GM12878 (cell line): ENCODE results near the gene HSPBAP1. TPM values are rescaled to one million over a fixed set of nuclear protein-coding genes. Genes with fewer than 3 reads are reported as not detected.

ENCODE experiments used
- BMI1 ChIP-seq: fragments of 450-650 bp; IDR thresholded peaks from 2 replicates; pipeline ENCODE4 v1.6.1; 2016; ENCODE audit warnings: mild to moderate bottlenecking, moderate library complexity, borderline replicate concordance
- DPF2 ChIP-seq: fragments of 450-650 bp; IDR thresholded peaks from 2 replicates; pipeline ENCODE4 v1.6.1; 2017; ENCODE audit warnings: mild to moderate bottlenecking
- EGR1 ChIP-seq, 2 experiments: IDR thresholded peaks; 1 replicate in 1 of 2; 2 replicates in 1 of 2; pipeline ENCODE4 v1.6.1; 2011 to 2012; ENCODE audit warnings: low read depth in 2 of 2, low read length in 2 of 2, borderline replicate concordance in 1 of 2, mild to moderate bottlenecking in 1 of 2, moderate library complexity in 1 of 2
- EP300 ChIP-seq, 2 experiments: fragments of 150-350 bp in 1 of 2; IDR thresholded peaks; 2 replicates each; pipeline ENCODE4 v1.6.1; 2011 to 2012; ENCODE audit warnings: low read depth in 2 of 2, low read length in 2 of 2, borderline replicate concordance in 1 of 2, improper control_type of control experiment in 1 of 2, inconsistent platforms in 1 of 2; ENCODE audit not compliant: control insufficient read depth in 1 of 2
- FOXK2 ChIP-seq: fragments of 450-650 bp; IDR thresholded peaks from 2 replicates; pipeline ENCODE4 v1.6.1; 2017; ENCODE audit warnings: mild to moderate bottlenecking, moderate library complexity
- MEF2B ChIP-seq: fragments of 450-650 bp; IDR thresholded peaks from 2 replicates; pipeline ENCODE4 v1.6.1; 2018; ENCODE audit warnings: mild to moderate bottlenecking, moderate library complexity; ENCODE audit not compliant: partially characterized antibody, poor library complexity, severe bottlenecking
- NFYA ChIP-seq: IDR thresholded peaks from 2 replicates; pipeline ENCODE4 v1.6.1; 2011; ENCODE audit warnings: low read depth, mild to moderate bottlenecking, low read length, improper control_type of control experiment, borderline replicate concordance
- PAX8 ChIP-seq: fragments of 450-650 bp; IDR thresholded peaks from 2 replicates; pipeline ENCODE4 v1.6.1; 2017; ENCODE audit warnings: mild to moderate bottlenecking, moderate library complexity
- POLR2A ChIP-seq: IDR thresholded peaks from 2 replicates; pipeline ENCODE4 v1.6.1; 2011; ENCODE audit warnings: low read depth, mild to moderate bottlenecking, low read length
- POU2F2 ChIP-seq: IDR thresholded peaks from 3 replicates; pipeline ENCODE4 v1.6.1; 2011; ENCODE audit warnings: low read depth, mild to moderate bottlenecking, low read length, borderline replicate concordance
- RAD51 ChIP-seq: fragments of 450-650 bp; IDR thresholded peaks from 2 replicates; pipeline ENCODE4 v1.6.1; 2016; ENCODE audit warnings: moderate library complexity, mild to moderate bottlenecking, inconsistent platforms
- RB1 ChIP-seq: fragments of 450-650 bp; formaldehyde crosslinking; IDR thresholded peaks from 2 replicates; pipeline ENCODE4 v1.6.1; 2017; ENCODE audit warnings: mild to moderate bottlenecking, borderline replicate concordance
- RELA ChIP-seq: fragments of 450-650 bp; IDR thresholded peaks from 2 replicates; pipeline ENCODE4 v1.8.0; 2014; ENCODE audit warnings: borderline replicate concordance; ENCODE audit not compliant: partially characterized antibody
- SIN3A ChIP-seq: IDR thresholded peaks from 2 replicates; pipeline ENCODE4 v1.6.1; 2012; ENCODE audit warnings: low read depth, low read length, improper control_type of control experiment
- polyA plus RNA-seq, 11 experiments: library from polyadenylated mRNA; depleted of rRNA in 4 of 11; unstranded in 6 of 11; stranded (reverse) in 5 of 11; fragments of >200 nt; fragmentation: Nextera tagmentation in 4 of 11; fragmentation: Illumina TruSeq in 1 of 11; extraction: Ambion mirVana in 4 of 11; extraction: Trizol in 1 of 11; gene quantifications; 1 replicate in 1 of 11; 2 replicates in 10 of 11; pipeline versions ENCODE4 v1.2.1 to v1.2.3, GENCODE V29; 2011 to 2016; ENCODE audit warnings: inconsistent platforms in 2 of 11, missing spikeins in 2 of 11, low read depth in 1 of 11
- total RNA-seq, 4 experiments: library from RNA; depleted of rRNA in 3 of 4; stranded (reverse); fragments of >200 nt in 3 of 4; fragmentation: Illumina TruSeq in 1 of 4; extraction: Trizol in 1 of 4; gene quantifications; 2 replicates each; pipeline versions ENCODE4 v1.2.1 to v1.2.3, GENCODE V29; 2013 to 2021
- TF ChIP-seq, protein P1 (sequence below): fragments of 450-650 bp; IDR thresholded peaks from 2 replicates; pipeline ENCODE4 v1.6.1; 2016; ENCODE audit warnings: mild to moderate bottlenecking, moderate library complexity, borderline replicate concordance
- TF ChIP-seq, protein P2 (sequence below): fragments of 450-650 bp; IDR thresholded peaks from 2 replicates; pipeline ENCODE4 v1.6.1; 2017; ENCODE audit warnings: mild to moderate bottlenecking, moderate library complexity
- TF ChIP-seq, protein P3 (sequence below): fragments of 450-650 bp; IDR thresholded peaks from 2 replicates; pipeline ENCODE4 v1.6.1; 2018; ENCODE audit warnings: mild to moderate bottlenecking, low read depth, moderate library complexity; ENCODE audit not compliant: partially characterized antibody

The HSPBAP1 gene
- total and polyA plus RNA-seq, 10 of the 15 experiments (the other 5 are each of a cell fraction or from before 2014, with no cell fraction given) = 3.2 to 10.3 (median 7.9) TPM

DNA sequence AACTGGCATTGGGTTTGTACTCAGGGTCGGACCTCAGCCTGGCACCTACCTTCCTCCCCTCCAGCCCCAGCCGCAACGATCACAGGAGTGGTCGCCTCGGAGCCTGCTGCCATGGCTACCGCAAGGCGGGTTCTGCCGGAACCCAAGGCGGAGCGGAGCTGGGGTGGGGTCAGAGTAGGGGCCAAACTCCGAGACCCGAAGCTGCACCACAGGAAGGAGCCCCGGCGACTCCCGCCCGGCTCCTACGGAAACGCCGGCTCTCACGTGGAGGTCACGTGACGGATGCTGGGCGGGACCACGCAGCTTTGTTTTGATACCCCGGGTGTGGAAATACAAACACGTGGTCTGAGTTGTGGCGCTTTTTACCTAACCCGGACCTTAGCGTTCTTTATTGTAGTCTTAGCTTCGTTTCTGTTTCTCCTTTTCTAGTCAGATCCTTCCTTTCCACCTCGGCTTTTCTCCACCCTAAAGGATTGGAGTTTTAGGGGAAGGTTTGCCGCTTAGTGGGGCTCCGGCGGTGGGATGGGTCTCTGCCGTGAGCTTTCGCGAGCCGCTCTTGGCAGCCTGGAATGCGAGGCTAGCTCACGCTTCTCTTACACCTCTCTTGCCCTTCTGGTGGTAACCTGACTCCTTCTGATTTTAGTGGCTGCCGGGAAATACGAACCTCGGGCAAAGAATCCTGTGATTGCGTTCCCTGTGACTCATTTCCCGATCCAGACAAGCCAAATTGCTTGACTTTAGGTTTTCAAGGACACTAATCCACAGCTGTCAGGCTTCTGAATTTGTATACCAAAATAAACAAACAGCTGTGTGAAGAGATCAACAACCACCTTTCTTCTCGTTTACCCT is at the start of gene HSPBAP1 (continued):
- TF ChIP-seq, protein P1, sequence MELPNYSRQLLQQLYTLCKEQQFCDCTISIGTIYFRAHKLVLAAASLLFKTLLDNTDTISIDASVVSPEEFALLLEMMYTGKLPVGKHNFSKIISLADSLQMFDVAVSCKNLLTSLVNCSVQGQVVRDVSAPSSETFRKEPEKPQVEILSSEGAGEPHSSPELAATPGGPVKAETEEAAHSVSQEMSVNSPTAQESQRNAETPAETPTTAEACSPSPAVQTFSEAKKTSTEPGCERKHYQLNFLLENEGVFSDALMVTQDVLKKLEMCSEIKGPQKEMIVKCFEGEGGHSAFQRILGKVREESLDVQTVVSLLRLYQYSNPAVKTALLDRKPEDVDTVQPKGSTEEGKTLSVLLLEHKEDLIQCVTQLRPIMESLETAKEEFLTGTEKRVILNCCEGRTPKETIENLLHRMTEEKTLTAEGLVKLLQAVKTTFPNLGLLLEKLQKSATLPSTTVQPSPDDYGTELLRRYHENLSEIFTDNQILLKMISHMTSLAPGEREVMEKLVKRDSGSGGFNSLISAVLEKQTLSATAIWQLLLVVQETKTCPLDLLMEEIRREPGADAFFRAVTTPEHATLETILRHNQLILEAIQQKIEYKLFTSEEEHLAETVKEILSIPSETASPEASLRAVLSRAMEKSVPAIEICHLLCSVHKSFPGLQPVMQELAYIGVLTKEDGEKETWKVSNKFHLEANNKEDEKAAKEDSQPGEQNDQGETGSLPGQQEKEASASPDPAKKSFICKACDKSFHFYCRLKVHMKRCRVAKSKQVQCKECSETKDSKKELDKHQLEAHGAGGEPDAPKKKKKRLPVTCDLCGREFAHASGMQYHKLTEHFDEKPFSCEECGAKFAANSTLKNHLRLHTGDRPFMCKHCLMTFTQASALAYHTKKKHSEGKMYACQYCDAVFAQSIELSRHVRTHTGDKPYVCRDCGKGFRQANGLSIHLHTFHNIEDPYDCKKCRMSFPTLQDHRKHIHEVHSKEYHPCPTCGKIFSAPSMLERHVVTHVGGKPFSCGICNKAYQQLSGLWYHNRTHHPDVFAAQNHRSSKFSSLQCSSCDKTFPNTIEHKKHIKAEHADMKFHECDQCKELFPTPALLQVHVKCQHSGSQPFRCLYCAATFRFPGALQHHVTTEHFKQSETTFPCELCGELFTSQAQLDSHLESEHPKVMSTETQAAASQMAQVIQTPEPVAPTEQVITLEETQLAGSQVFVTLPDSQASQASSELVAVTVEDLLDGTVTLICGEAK = peak; percentile 74; the same call in 1 of the 2 replicates
- TF ChIP-seq MEF2B (peak; percentile 72), RB1 (peak; percentile 90; the same call in 1 of the 2 replicates), SIN3A (peak; percentile 96; the same call in 1 of the 2 replicates), NFYA (no peak), EP300 (IDR thresholded peaks at IDR 0.05; ENCODE audit: borderline replicate concordance in 1 of 2, control insufficient read depth in 1 of 2, low read depth in 2 of 2, low read length in 2 of 2) (peak in 1 of 2 experiments; percentile 44; a peak in 1 of 4 replicates), RELA (peak; percentile 73), BMI1 (0 out of 2 replicates have a peak, but pooled peaks have one; percentile 35), DPF2 (no peak), FOXK2 (peak; percentile 89), PAX8 (no peak), POU2F2 (0 out of 3 replicates have a peak, but pooled peaks have one; percentile 17), POLR2A (peak; percentile 83), RAD51 (peak; percentile 100), EGR1 (IDR thresholded peaks at IDR 0.05; ENCODE audit: borderline replicate concordance in 1 of 2, low read depth in 2 of 2, low read length in 2 of 2) (peak in 1 of 2 experiments; percentile 46; a peak in 1 of 3 replicates)
- TF ChIP-seq, protein P2, sequence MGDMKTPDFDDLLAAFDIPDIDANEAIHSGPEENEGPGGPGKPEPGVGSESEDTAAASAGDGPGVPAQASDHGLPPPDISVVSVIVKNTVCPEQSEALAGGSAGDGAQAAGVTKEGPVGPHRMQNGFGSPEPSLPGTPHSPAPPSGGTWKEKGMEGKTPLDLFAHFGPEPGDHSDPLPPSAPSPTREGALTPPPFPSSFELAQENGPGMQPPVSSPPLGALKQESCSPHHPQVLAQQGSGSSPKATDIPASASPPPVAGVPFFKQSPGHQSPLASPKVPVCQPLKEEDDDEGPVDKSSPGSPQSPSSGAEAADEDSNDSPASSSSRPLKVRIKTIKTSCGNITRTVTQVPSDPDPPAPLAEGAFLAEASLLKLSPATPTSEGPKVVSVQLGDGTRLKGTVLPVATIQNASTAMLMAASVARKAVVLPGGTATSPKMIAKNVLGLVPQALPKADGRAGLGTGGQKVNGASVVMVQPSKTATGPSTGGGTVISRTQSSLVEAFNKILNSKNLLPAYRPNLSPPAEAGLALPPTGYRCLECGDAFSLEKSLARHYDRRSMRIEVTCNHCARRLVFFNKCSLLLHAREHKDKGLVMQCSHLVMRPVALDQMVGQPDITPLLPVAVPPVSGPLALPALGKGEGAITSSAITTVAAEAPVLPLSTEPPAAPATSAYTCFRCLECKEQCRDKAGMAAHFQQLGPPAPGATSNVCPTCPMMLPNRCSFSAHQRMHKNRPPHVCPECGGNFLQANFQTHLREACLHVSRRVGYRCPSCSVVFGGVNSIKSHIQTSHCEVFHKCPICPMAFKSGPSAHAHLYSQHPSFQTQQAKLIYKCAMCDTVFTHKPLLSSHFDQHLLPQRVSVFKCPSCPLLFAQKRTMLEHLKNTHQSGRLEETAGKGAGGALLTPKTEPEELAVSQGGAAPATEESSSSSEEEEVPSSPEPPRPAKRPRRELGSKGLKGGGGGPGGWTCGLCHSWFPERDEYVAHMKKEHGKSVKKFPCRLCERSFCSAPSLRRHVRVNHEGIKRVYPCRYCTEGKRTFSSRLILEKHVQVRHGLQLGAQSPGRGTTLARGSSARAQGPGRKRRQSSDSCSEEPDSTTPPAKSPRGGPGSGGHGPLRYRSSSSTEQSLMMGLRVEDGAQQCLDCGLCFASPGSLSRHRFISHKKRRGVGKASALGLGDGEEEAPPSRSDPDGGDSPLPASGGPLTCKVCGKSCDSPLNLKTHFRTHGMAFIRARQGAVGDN = peak; percentile 89
- TF ChIP-seq, protein P3, sequence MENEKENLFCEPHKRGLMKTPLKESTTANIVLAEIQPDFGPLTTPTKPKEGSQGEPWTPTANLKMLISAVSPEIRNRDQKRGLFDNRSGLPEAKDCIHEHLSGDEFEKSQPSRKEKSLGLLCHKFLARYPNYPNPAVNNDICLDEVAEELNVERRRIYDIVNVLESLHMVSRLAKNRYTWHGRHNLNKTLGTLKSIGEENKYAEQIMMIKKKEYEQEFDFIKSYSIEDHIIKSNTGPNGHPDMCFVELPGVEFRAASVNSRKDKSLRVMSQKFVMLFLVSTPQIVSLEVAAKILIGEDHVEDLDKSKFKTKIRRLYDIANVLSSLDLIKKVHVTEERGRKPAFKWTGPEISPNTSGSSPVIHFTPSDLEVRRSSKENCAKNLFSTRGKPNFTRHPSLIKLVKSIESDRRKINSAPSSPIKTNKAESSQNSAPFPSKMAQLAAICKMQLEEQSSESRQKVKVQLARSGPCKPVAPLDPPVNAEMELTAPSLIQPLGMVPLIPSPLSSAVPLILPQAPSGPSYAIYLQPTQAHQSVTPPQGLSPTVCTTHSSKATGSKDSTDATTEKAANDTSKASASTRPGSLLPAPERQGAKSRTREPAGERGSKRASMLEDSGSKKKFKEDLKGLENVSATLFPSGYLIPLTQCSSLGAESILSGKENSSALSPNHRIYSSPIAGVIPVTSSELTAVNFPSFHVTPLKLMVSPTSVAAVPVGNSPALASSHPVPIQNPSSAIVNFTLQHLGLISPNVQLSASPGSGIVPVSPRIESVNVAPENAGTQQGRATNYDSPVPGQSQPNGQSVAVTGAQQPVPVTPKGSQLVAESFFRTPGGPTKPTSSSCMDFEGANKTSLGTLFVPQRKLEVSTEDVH = no peak
